IMR-90 (cell line): ENCODE measurements around the gene RPS6KB1. TPM values are rescaled to one million over a fixed set of nuclear protein-coding genes. Genes with fewer than 3 reads are reported as not detected.
A peak's percentile ranks its signal among the peaks of the same experiment; 100 is the strongest.

Experiments used
- ATAC-seq: fragments of 200-7000 bp; cut with Tn5 transposase; 2 replicates; pipeline ENCODE4 v1.9.1; 2020; ENCODE audit warnings: low read depth, mild to moderate bottlenecking, moderate library complexity
- BruUV-seq: library from RNA; stranded (reverse); fragments of 400-500 nt; replicated peaks from 2 replicates; lab custom pipeline; 2021; lab: Mats Ljungman, UMichigan
- CTCF ChIA-PET: fragments of 300-600 bp; formaldehyde crosslinking; extraction: SDS; loops from one replicate; lab custom pipeline; 2021; ENCODE audit warnings: antibody characterized with exemption; lab: Yijun Ruan, JAX
- POLR2A ChIA-PET: fragments of 300-600 bp; sonication (Branson Sonifier 250); formaldehyde crosslinking; loops from one replicate; lab custom pipeline; 2022; ENCODE audit warnings: antibody characterized with exemption; ENCODE audit not compliant: unreplicated experiment; lab: Charles Lee
- DNase-seq: peaks from one replicate; pipeline ENCODE4 v3.0.0; 2013
- H2AFZ ChIP-seq: replicated peaks from 2 replicates; pipeline ENCODE3; 2013; ENCODE audit warnings: low read length, mild to moderate bottlenecking; ENCODE audit not compliant: poor library complexity
- H2AK5ac ChIP-seq: 2 replicates; pipeline ENCODE4 v1.6.1; 2013; ENCODE audit warnings: low read depth, low read length, inconsistent platforms
- H2AK9ac ChIP-seq: replicated peaks from 2 replicates; pipeline ENCODE3; 2013; ENCODE audit warnings: mild to moderate bottlenecking, low read depth, low read length, moderate library complexity; ENCODE audit not compliant: poor library complexity
- H2BK120ac ChIP-seq: 2 replicates; pipeline ENCODE4 v1.6.1; 2013; ENCODE audit warnings: low read depth, low read length, inconsistent platforms
- H2BK15ac ChIP-seq: 3 replicates; pipeline ENCODE4 v1.6.1; 2013; ENCODE audit warnings: low read depth, low read length, inconsistent platforms
- H2BK20ac ChIP-seq: 2 replicates; pipeline ENCODE4 v1.6.1; 2013; ENCODE audit warnings: low read depth, mild to moderate bottlenecking, inconsistent platforms, low read length, moderate library complexity
- H2BK5ac ChIP-seq: 2 replicates; pipeline ENCODE4 v1.6.1; 2013; ENCODE audit warnings: mild to moderate bottlenecking, low read depth, low read length, inconsistent platforms; ENCODE audit not compliant: poor library complexity, severe bottlenecking
- H3K14ac ChIP-seq: replicated peaks from 2 replicates; pipeline ENCODE4 v1.6.1; 2013; ENCODE audit warnings: low read depth, low read length, inconsistent platforms
- H3K18ac ChIP-seq: 2 replicates; pipeline ENCODE4 v1.6.1; 2013; ENCODE audit warnings: low read depth, low read length, control low read depth
- H3K23ac ChIP-seq: 2 replicates; pipeline ENCODE4 v1.6.1; 2013; ENCODE audit warnings: low read depth, low read length, inconsistent platforms
- H3K27ac ChIP-seq: 2 replicates; pipeline ENCODE4 v1.5.1; 2013; ENCODE audit warnings: mild to moderate bottlenecking, control low read depth, low read length; ENCODE audit not compliant: insufficient read depth
- H3K27me3 ChIP-seq: 2 replicates; pipeline ENCODE4 v1.6.1; 2013; ENCODE audit warnings: low read length; ENCODE audit not compliant: control insufficient read depth, insufficient read depth
- H3K36me3 ChIP-seq: 2 replicates; pipeline ENCODE4 v1.6.1; 2013; ENCODE audit warnings: low read length, mixed read lengths; ENCODE audit not compliant: control insufficient read depth, insufficient read depth
- H3K4ac ChIP-seq: 2 replicates; pipeline ENCODE4 v1.6.1; 2013; ENCODE audit warnings: low read depth, low read length, inconsistent platforms
- H3K4me1 ChIP-seq: 2 replicates; pipeline ENCODE4 v1.6.1; 2013; ENCODE audit warnings: low read length, mixed read lengths; ENCODE audit not compliant: control insufficient read depth, insufficient read depth
- H3K4me2 ChIP-seq: 2 replicates; pipeline ENCODE4 v1.6.1; 2013; ENCODE audit warnings: low read depth, mild to moderate bottlenecking, control low read depth, low read length, moderate library complexity
- H3K4me3 ChIP-seq: 2 replicates; pipeline ENCODE4 v1.5.1; 2013; ENCODE audit warnings: low read depth, mild to moderate bottlenecking, control low read depth, low read length, moderate library complexity; ENCODE audit not compliant: insufficient read depth
- H3K56ac ChIP-seq: 2 replicates; pipeline ENCODE4 v1.6.1; 2013; ENCODE audit warnings: low read length, inconsistent platforms; ENCODE audit not compliant: insufficient read depth; ENCODE audit errors: extremely low read depth
- H3K79me1 ChIP-seq, 2 experiments: 2 replicates each; pipeline ENCODE4 v1.6.1; 2013; ENCODE audit warnings: low read length in 2 of 2, inconsistent platforms in 1 of 2, low read depth in 1 of 2
- H3K9ac ChIP-seq: 2 replicates; pipeline ENCODE4 v1.6.1; 2013; ENCODE audit warnings: low read depth, low read length, control low read depth
- H3K9me1 ChIP-seq: 2 replicates; pipeline ENCODE4 v1.6.1; 2013; ENCODE audit warnings: low read length, inconsistent platforms; ENCODE audit not compliant: insufficient read depth
- H3K9me3 ChIP-seq: 2 replicates; pipeline ENCODE4 v1.6.1; 2013; ENCODE audit warnings: low read length; ENCODE audit not compliant: control insufficient read depth, insufficient read depth
- H4K20me1 ChIP-seq: 2 replicates; pipeline ENCODE4 v1.6.1; 2013; ENCODE audit warnings: low read length, inconsistent platforms; ENCODE audit not compliant: insufficient read depth
- H4K5ac ChIP-seq: 2 replicates; pipeline ENCODE4 v1.6.1; 2013; ENCODE audit warnings: mild to moderate bottlenecking, low read depth, low read length, control low read depth
- H4K8ac ChIP-seq, 2 experiments: 2 replicates each; pipeline ENCODE4 v1.6.1; 2013; ENCODE audit warnings: low read depth in 2 of 2, low read length in 2 of 2, control low read depth in 1 of 2, inconsistent platforms in 1 of 2
- H4K91ac ChIP-seq: 2 replicates; pipeline ENCODE4 v1.6.1; 2013; ENCODE audit warnings: low read depth, low read length, inconsistent platforms; ENCODE audit not compliant: insufficient read depth
- NFE2L2 ChIP-seq: fragments of 150-350 bp; IDR thresholded peaks from 2 replicates; pipeline ENCODE4 v1.6.1; 2016; ENCODE audit warnings: low read depth, mild to moderate bottlenecking, low read length
- POLR2A ChIP-seq: IDR thresholded peaks from 2 replicates; pipeline ENCODE4 v1.6.1; 2012; ENCODE audit warnings: mild to moderate bottlenecking, low read depth, low read length
- USF2 ChIP-seq: fragments of 150-350 bp; IDR thresholded peaks from 2 replicates; pipeline ENCODE4 v1.6.1; 2017; ENCODE audit warnings: mild to moderate bottlenecking, antibody characterized with exemption, low read length, low read depth
- WGBS, 2 experiments: methylation state at CpG; one replicate each; pipeline versions ENCODE4 v1.1.5 to v1.1.7; 2013; ENCODE audit warnings: missing lambda C conversion rate in 2 of 2; ENCODE audit not compliant: insufficient read length in 1 of 2; ENCODE audit errors: extremely low coverage in 2 of 2; 5-methylcytosine and 5-hydroxymethylcytosine counted together
- dilution Hi-C: fragments of 300-500 bp; cut with HindIII; formaldehyde crosslinking; loops from one replicate; pipeline ENCODE4 v1.14.3; 2018; ENCODE audit warnings: low sequenced_read_pairs; ENCODE audit not compliant: unreplicated experiment
- in situ Hi-C: fragments of 300-500 bp; cut with MboI; formaldehyde crosslinking; loops from 3 replicates; pipeline ENCODE4 v1.14.3; 2019; ENCODE audit warnings: low sequenced_read_pairs, inconsistent platforms, mixed read lengths
- intact Hi-C: fragments of 100-400 bp; cut with micrococcal nuclease; formaldehyde crosslinking; loops from 2 replicates; pipeline ENCODE4 v1.10.0; 2022
- polyA plus RNA-seq, 3 experiments: library from polyadenylated mRNA; depleted of rRNA; stranded (reverse); fragments of >200 nt; gene quantifications; 2 replicates each; pipeline ENCODE4 v1.2.3, GENCODE V29; 2012; ENCODE audit warnings: low replicate concordance in 1 of 3
- total RNA-seq: library from RNA; depleted of rRNA; stranded (reverse); fragments of >200 nt; gene quantifications from 2 replicates; pipeline ENCODE4 v1.2.3, GENCODE V29; 2012

Gene RPS6KB1
- total and polyA plus RNA-seq, 2 of the 4 experiments (the other 2 are of a cell fraction), result 11.7 to 20.3 TPM

- H3K4me2 ChIP-seq, result peak overlapping the region; percentile 50; the same call in 1 of the 2 replicates
- intact Hi-C loops (loop anchor here (1.0 to 5.0 kb wide), 2 partner anchors 14 to 138 kb away; partner anchors contain the start of genes PTRH2 and VMP1), in situ Hi-C loops (no loop called here)
Measured at GRCh38 chr17:59844884-59845594, 47.9 kb upstream of the RPS6KB1 start.

More at GRCh38 chr17:59844884-59845594, 47.9 kb upstream of the RPS6KB1 start:
- Histone ChIP-seq H2BK5ac (peak overlapping the region; percentile 79), H4K5ac (peak overlapping the region; percentile 63), H2BK120ac (peak overlapping the region; percentile 29), H2AK9ac (no peak overlapping the region), H2BK20ac (peak overlapping the region; percentile 57; the same call in 1 of the 2 replicates), H3K27me3 (no peaks in the 10 kb centered on the region), H3K4ac (peak overlapping the region; percentile 70), H3K79me1 (peaks cover 0 to 6% of the 10 kb centered on the region in 2 experiments; a peak in 1 of 4 replicates), H3K9me1 (peaks cover 11% of the 10 kb centered on the region), H3K36me3 (peaks cover 17% of the 10 kb centered on the region), H2AFZ (no peak overlapping the region), H3K56ac (no peak overlapping the region), H3K9ac (peak overlapping the region; percentile 17; the same call in 1 of the 2 replicates), H3K23ac (peak overlapping the region; percentile 18; the same call in 1 of the 2 replicates), H4K20me1 (peaks cover 41% of the 10 kb centered on the region; the same call in 1 of the 2 replicates), H3K9me3 (no peaks in the 10 kb centered on the region), H4K91ac (peak overlapping the region; percentile 53), H3K4me1 (peaks cover 16% of the 10 kb centered on the region), H3K18ac (peak overlapping the region; percentile 68), H3K4me3 (no peak overlapping the region), H3K27ac (peak overlapping the region; percentile 76), H4K8ac (peak overlapping the region; percentile 4 to 51; a peak in 3 of 4 replicates), H2BK15ac (peak overlapping the region; percentile 10; the same call in 1 of the 3 replicates), H2AK5ac (peak overlapping the region; percentile 72; the same call in 1 of the 2 replicates), H3K14ac (peak overlapping the region; percentile 24)
- ChIA-PET CTCF (interaction anchor here (0.6 kb wide), 1 partner anchor 98 kb away, joined by 5 read pairs; no protein-coding TSS in a partner anchor), POLR2A (interaction anchor here (0.7 to 2.2 kb wide), 2 partner anchors 91 to 92 kb away, joined by 3 to 28 read pairs; no protein-coding TSS in a partner anchor)
- no peak for TF ChIP-seq USF2
- TF ChIP-seq POLR2A, result peak; percentile 55; the same call in 1 of the 2 replicates
- no peak for TF ChIP-seq NFE2L2
- BruUV-seq, result no TSS peak
- dilution Hi-C loops, result no loop called here
- 0 out of 2 replicates have a peak, but pooled peaks have one; percentile 0 for ATAC-seq
- peak; percentile 70 for DNase-seq
- no CpG with 5 or more reads among the region's 3 CpGs for WGBS, 2 experiments
